Tibial nerve (tissue), 4 donors: ENCODE results near the gene RAB3C. TPM values are rescaled to one million over a fixed set of nuclear protein-coding genes. Genes with fewer than 3 reads are reported as not detected.
"Not testable (repeated sequence)": the region's sequence is repeated elsewhere in the genome, so short reads cannot be mapped to it uniquely, and the experiment has no call there.

Source experiments
- DNase-seq, 2 donors: peaks; one replicate each; pipeline ENCODE4 v3.0.0-alpha.2; 2019; ENCODE audit warnings: low spot score in 2 of 2
- H3K27ac ChIP-seq, 4 donors: fragments of 200-600 bp; sonication (generic) in 3 of 4; one replicate each; pipeline ENCODE4 v1.5.1; 2017 to 2019; ENCODE audit warnings: mild to moderate bottlenecking in 1 of 4
- H3K27me3 ChIP-seq, 2 donors: fragments of 200-600 bp; sonication (generic) in 1 of 2; one replicate each; pipeline versions ENCODE4 v1.5.1 to v1.6.0; 2017 to 2019
- H3K36me3 ChIP-seq, 3 donors: fragments of 200-600 bp; sonication (generic); one replicate each; pipeline ENCODE4 v1.5.1; 2018 to 2019
- H3K4me1 ChIP-seq, 4 donors: fragments of 200-600 bp; sonication (generic) in 3 of 4; one replicate each; pipeline ENCODE4 v1.5.1; 2017 to 2019
- H3K4me3 ChIP-seq, 4 donors: fragments of 200-600 bp; sonication (generic) in 3 of 4; one replicate each; pipeline ENCODE4 v1.5.1; 2017 to 2019; ENCODE audit warnings: mild to moderate bottlenecking in 1 of 4, moderate library complexity in 1 of 4
- H3K9me3 ChIP-seq, 4 donors: fragments of 200-600 bp; sonication (generic) in 3 of 4; one replicate each; pipeline ENCODE4 v1.5.1; 2017 to 2019
- EP300 ChIP-seq, 2 donors: sonication (generic); formaldehyde crosslinking; IDR thresholded peaks; one replicate each; pipeline ENCODE4 v1.6.1; 2017; ENCODE audit warnings: antibody characterized with exemption in 2 of 2, mild to moderate bottlenecking in 1 of 2
- POLR2A ChIP-seq, 2 donors: fragments of 450-650 bp; IDR thresholded peaks; one replicate each; pipeline ENCODE4 v1.6.1; 2017; ENCODE audit warnings: antibody characterized with exemption in 2 of 2, mild to moderate bottlenecking in 2 of 2, moderate library complexity in 2 of 2
- WGBS, 2 donors: methylation state at CpG; one replicate each; pipeline ENCODE4 v1.1.5; 2018; 5-methylcytosine and 5-hydroxymethylcytosine counted together
- total RNA-seq, 4 donors: library from RNA; depleted of rRNA; stranded (reverse); fragments of >200 nt; gene quantifications; one replicate each; pipeline ENCODE4 v1.1.0, GENCODE V29; 2016
- TF ChIP-seq, protein P1 (sequence below), 5 experiments: fragments of 200-600 bp in 3 of 5; fragments of 450-650 bp in 2 of 5; sonication (generic) in 3 of 5; IDR thresholded peaks; one replicate each; pipeline ENCODE4 v1.5.1; 2016 to 2019; ENCODE audit warnings: antibody characterized with exemption in 5 of 5, mild to moderate bottlenecking in 3 of 5, moderate library complexity in 2 of 5

Gene RAB3C
- total RNA-seq, 4 donors from 2014 or later, result under 0.01 to 1.2 (median 1.0) TPM

DNA sequence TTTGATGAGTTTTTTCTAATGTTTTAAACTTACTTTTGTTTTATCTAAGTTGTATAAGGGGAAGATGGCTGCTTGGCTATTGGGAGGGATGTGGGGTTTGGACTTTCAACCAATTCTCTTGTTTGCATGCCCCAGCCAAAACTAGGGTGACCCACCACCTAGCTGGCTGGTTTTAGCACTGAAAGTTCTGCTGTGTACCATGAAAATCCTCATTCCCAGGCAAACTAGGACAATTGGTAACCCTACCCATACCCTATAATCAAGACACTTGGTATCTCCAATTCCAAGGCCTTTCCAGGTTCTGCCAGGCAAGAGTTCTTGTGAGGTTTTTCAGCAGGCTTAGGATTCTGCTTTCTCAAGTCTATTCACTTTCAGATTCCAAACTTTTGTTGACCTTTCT is 13.1 kb downstream of the RAB3C start:
- TF ChIP-seq, protein P1, sequence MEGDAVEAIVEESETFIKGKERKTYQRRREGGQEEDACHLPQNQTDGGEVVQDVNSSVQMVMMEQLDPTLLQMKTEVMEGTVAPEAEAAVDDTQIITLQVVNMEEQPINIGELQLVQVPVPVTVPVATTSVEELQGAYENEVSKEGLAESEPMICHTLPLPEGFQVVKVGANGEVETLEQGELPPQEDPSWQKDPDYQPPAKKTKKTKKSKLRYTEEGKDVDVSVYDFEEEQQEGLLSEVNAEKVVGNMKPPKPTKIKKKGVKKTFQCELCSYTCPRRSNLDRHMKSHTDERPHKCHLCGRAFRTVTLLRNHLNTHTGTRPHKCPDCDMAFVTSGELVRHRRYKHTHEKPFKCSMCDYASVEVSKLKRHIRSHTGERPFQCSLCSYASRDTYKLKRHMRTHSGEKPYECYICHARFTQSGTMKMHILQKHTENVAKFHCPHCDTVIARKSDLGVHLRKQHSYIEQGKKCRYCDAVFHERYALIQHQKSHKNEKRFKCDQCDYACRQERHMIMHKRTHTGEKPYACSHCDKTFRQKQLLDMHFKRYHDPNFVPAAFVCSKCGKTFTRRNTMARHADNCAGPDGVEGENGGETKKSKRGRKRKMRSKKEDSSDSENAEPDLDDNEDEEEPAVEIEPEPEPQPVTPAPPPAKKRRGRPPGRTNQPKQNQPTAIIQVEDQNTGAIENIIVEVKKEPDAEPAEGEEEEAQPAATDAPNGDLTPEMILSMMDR (IDR thresholded peaks at IDR 0.05), result no peak
- no peak for TF ChIP-seq POLR2A (IDR thresholded peaks at IDR 0.05)
- TF ChIP-seq EP300 (IDR thresholded peaks at IDR 0.05), result no peak
- H3K27me3 ChIP-seq, result no peaks in the 10 kb centered on the region
- no peaks in the 10 kb centered on the region for H3K36me3 ChIP-seq
- no peaks in the 10 kb centered on the region for H3K9me3 ChIP-seq
- H3K4me3 ChIP-seq, result no peak overlapping the region
- no peak for DNase-seq
- H3K4me1 ChIP-seq, result no peaks in the 10 kb centered on the region
- no peak overlapping the region for H3K27ac ChIP-seq

DNA sequence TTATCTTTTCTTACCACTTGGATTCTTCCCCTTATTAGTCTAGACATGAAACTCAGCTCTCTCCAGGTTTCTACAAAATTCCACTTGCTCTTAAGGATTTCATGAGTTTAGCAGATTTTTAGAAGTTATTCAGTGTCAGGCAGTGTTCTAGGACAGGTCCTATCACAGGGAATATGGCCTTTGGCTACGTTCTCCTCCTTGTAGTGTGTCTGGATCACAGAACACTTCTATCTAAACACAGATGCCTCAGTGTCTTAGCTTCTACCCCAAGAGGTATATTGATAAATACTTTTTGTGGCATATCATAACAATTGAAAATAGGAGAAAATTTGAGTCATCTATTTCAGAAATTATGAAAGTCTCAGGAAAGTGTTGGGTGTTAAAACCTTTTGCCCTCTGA is 15.6 kb downstream of the RAB3C start:
- Histone ChIP-seq H3K9me3 (peaks cover 0 to 16% (median 0%) of the 10 kb centered on the region in 4 donors), H3K4me3 (no peak overlapping the region), H3K4me1 (no peaks in the 10 kb centered on the region), H3K27me3 (no peaks in the 10 kb centered on the region), H3K27ac (no peak overlapping the region), H3K36me3 (no peaks in the 10 kb centered on the region)
- TF ChIP-seq, protein P1 (IDR thresholded peaks at IDR 0.05), result no peak
- TF ChIP-seq EP300 (IDR thresholded peaks at IDR 0.05), result no peak
- no peak for TF ChIP-seq POLR2A (IDR thresholded peaks at IDR 0.05)
- 86 to 94% methylated on average over 1 of the region's 1 CpG for WGBS, 2 donors
- no peak for DNase-seq

DNA sequence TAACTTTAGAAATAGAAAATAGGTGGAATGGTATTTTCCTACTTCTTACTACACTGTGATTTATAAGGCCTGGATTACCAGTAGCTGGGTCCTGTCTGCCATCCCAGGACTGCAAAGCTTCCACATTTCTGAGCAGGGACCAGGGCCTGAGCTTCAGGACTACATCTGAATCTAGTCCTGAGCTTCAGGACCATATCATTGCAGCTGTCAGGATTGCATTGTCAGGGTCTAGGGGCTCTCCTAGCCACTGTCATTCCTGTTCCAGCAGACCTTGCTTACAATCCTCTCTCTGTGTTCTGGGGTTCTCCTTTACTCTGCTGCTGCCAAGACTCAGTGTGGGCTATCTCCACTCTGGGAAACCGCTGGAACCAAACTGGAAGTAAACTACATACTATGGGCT is 16.3 kb downstream of the RAB3C start:
- Histone ChIP-seq H3K4me3 (no peak overlapping the region), H3K27me3 (no peaks in the 10 kb centered on the region), H3K36me3 (no peaks in the 10 kb centered on the region), H3K27ac (no peak overlapping the region), H3K4me1 (no peaks in the 10 kb centered on the region), H3K9me3 (peaks cover 0 to 16% (median 0%) of the 10 kb centered on the region in 4 donors)
- DNase-seq, result no peak
- 74 to 79% methylated on average over 1 of the region's 1 CpG for WGBS, 2 donors
- TF ChIP-seq EP300 (IDR thresholded peaks at IDR 0.05) (no peak), POLR2A (IDR thresholded peaks at IDR 0.05) (no peak)
- TF ChIP-seq, protein P1 (IDR thresholded peaks at IDR 0.05), result no peak

DNA sequence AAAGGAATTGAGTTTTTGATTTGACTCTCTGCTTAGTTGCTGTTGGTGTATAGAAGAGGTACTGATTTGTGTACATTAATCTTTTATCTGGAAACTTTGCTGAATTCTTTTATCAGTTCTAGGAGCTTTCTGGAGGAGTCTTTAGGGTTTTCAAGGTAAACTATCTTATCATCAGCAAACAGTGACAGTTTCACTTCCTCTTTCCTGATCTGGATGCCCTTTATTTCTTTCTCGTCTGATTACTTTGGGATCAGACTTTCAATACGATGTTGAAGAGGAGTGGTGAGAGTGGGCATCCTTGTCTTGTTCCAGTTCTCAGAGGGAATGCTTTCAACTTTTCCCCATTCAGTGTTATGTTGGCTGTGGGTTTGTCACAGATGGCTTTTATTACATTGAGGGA is 17.7 kb downstream of the RAB3C start:
- H3K36me3 ChIP-seq, H3K4me1 ChIP-seq, H3K4me3 ChIP-seq, DNase-seq, H3K27me3 ChIP-seq, H3K27ac ChIP-seq: not testable (repeated sequence)
- H3K9me3 ChIP-seq, result peaks cover 0 to 19% (median 0%) of the 10 kb centered on the region in 4 donors
- 55 to 70% methylated on average over 2 of the region's 2 CpGs for WGBS, 2 donors

DNA sequence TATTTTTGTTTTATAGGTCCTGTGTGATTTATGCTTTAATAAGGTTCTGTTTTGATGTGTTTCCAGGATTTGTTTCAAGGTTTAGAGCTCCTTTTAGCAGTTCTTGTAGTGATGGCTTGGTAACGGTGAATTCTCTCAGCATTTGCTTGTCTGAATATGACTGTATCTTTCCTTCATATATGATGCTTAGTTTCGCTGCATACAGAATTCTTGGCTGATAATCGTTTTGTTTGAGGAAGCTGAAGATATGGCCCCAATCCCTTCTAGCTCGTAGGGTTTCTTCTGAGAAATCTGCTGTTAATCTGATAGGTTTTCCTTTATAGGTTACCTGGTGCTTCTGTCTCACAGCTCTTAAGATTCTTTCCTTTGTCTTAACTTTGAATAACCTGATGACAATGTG is 20.0 kb downstream of the RAB3C start:
- H3K4me3 ChIP-seq, H3K4me1 ChIP-seq, DNase-seq, H3K27ac ChIP-seq, H3K36me3 ChIP-seq, H3K27me3 ChIP-seq: not testable (repeated sequence)
- H3K9me3 ChIP-seq, result peaks cover 0 to 27% (median 0%) of the 10 kb centered on the region in 4 donors
- WGBS, 2 donors, result 93% methylated on average over 4 of the region's 4 CpGs

DNA sequence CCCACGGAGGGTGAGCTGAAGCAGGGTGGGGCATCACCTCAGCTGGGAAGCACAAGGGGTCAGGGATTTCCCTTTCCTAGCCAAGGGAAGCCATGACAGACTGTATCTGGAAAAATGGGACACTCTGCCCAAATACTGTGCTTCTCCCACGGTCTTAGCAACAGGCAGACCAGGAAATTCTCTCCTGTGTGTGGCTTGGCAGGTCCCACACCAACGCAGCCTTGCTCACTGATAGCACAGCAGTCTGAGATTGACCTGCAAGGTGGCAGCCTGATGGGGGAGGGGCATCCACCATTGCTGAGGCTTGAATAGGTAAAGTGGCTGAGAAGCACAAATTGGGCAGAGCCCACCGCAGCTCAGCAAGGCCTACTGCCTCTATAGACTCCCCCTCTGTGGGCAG is 23.2 kb downstream of the RAB3C start:
- Histone ChIP-seq H3K36me3 (no peaks in the 10 kb centered on the region), H3K4me1 (no peaks in the 10 kb centered on the region), H3K4me3 (no peak overlapping the region), H3K27me3 (no peaks in the 10 kb centered on the region), H3K27ac (no peak overlapping the region), H3K9me3 (peaks cover 0 to 38% (median 0%) of the 10 kb centered on the region in 4 donors)
- TF ChIP-seq, protein P1 (IDR thresholded peaks at IDR 0.05), result no peak
- TF ChIP-seq EP300 (IDR thresholded peaks at IDR 0.05) (no peak), POLR2A (IDR thresholded peaks at IDR 0.05) (no peak)
- WGBS, 2 donors, result 55 to 67% methylated on average over 4 of the region's 4 CpGs
- no peak for DNase-seq
